Measurements from ENCODE around the gene TACC3.

The TACC3 gene

DNA sequence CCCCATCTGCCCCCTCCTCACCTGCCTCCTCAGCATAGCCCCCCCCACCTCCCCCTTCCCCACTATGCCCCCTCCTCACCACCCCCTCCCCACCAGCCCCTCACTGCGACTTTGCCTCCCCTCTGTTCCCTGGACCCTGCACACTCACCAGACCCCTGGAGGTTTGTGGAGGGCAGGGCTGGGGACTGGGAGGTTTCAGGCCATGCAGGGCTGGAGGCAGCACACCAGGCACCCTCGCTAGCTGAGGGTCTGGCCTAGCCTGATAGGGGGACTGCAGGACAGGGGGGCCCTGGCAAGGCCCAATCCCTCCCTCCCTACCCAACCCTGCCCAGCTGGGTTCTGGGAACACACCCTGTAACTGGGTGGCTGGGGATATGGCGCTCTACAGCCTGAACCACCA lies 28.0 kb downstream of the TACC3 start:
- TF ChIP-seq ZFX (IDR thresholded peaks at IDR 0.05; ENCODE audit: borderline replicate concordance) = no peak
- TF ChIP-seq, protein P1, sequence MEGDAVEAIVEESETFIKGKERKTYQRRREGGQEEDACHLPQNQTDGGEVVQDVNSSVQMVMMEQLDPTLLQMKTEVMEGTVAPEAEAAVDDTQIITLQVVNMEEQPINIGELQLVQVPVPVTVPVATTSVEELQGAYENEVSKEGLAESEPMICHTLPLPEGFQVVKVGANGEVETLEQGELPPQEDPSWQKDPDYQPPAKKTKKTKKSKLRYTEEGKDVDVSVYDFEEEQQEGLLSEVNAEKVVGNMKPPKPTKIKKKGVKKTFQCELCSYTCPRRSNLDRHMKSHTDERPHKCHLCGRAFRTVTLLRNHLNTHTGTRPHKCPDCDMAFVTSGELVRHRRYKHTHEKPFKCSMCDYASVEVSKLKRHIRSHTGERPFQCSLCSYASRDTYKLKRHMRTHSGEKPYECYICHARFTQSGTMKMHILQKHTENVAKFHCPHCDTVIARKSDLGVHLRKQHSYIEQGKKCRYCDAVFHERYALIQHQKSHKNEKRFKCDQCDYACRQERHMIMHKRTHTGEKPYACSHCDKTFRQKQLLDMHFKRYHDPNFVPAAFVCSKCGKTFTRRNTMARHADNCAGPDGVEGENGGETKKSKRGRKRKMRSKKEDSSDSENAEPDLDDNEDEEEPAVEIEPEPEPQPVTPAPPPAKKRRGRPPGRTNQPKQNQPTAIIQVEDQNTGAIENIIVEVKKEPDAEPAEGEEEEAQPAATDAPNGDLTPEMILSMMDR (IDR thresholded peaks at IDR 0.05) = no peak
- no peak overlapping the region for H3K27ac ChIP-seq

DNA sequence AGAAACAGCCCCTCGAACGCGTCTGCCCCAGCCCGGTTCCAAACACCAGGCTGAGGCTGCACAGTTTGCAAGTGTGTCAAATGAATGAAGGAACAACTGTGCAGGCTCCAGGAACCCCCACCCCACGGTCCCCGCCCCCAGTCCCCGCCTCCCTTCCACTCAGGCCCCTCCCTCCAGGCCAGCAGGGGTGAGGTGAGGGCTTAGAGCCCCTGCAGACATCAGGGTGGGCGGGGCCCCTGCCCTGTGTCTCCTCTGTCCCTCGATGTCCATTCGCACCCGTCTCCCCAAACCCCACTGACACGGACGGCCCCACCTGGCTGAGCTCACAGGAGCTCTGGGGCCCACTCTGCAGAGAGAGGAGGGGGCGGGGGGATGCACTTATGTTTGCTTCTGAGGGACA lies 28.5 kb downstream of the TACC3 start:
- H3K27ac ChIP-seq = no peak overlapping the region
- TF ChIP-seq ZFX (IDR thresholded peaks at IDR 0.05; ENCODE audit: borderline replicate concordance) = no peak
- TF ChIP-seq, protein P1 (IDR thresholded peaks at IDR 0.05) = no peak

DNA sequence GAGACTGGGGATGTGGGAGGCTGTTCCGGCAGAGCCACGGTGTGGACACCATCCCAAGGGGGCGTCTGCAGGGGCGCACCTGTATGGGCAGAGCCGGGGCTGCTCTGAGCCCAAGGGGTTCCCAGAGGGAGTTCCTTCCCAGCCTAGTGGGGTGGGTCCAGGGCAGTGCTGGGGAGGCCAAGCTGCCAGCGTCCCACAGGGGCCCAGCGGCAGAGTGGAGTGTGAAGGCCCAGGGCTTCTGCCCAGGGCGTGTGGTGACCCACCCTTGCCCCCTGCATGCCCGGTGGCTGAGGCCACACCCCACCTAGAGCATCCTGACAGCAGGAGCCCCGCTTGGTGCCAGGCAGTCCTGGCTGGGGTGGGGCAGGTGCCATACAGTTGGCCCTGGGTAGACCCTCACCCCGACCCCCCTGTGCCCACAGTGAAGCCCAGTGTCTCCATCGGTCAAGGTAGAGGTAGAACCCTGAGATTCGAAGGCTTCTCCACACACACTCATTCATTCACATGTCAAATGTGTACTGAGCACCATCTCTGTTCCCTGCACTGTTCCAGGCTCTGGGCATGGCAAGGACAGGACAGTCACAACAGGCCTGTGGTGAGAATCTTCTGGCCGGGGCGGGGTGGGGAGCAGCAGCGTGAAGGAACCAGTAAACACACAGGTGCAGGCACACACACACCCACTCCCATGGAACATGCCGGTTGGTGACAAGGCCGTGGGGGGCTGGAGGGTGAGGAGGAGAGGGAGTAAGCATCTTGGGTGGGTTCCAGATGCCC lies 29.2 kb downstream of the TACC3 start:
- H3K27ac ChIP-seq = no peak overlapping the region
- TF ChIP-seq, protein P1 (IDR thresholded peaks at IDR 0.05) = no peak
- no peak for TF ChIP-seq ZFX (IDR thresholded peaks at IDR 0.05; ENCODE audit: borderline replicate concordance)

DNA sequence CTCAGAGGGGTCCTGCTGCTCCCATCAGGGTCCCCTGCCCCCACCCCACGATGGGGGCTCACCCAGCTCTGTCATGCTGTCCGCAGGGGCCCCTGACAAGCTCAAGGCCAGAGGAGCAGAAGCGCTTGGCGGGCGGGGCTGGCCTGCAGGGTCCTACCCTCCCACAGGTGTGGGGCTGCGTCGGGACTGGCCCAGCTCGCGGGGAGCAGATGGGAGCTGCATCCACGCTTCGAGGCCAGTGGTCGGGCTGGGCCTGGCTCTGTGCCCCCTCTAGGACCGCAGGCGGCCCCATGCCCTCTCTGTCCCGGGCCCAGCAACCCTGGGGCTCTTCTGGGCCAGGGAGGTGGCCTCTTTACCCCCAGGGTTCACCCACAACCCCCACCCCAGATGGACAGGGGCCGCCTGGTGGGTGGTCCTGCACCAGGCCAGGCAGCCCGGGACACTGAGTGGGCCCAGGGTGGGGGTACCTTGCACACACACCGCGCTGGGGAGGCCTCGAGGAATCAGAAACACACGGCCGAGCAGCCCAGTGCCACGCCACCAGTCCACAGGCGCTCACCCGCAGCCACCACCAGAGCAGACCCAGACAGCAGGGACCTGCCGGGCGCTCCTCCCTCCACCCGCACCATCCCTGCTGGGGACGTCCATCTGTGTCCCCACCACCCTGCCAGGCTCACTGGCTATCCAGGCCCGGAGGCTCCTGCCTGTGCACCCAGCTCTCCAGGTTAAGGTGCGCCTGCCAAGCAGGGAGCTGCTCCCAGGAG lies 30.0 kb downstream of the TACC3 start:
- H3K27ac ChIP-seq = no peak overlapping the region
- TF ChIP-seq, protein P1 (IDR thresholded peaks at IDR 0.05) = no peak
- TF ChIP-seq ZFX (IDR thresholded peaks at IDR 0.05; ENCODE audit: borderline replicate concordance) = no peak

DNA sequence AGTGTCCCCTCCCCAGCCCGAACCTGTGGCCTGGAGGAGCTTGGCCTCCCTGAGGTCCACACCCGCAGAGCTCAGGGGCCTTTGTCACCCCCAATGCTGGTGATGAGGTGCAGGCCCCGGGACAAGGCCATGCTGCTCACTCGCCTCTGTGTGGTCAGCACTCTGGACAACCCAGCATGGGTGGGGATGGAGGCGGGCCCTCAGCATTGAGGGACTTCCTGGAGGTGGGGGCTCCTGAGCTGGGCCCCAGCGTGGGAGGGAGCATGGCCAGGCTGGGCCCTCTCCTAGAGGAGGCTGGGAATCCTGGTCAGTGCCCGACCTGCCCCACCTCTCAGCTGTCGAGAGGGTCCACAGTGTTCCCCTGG lies 30.6 kb downstream of the TACC3 start:
- TF ChIP-seq, protein P1 (IDR thresholded peaks at IDR 0.05) = no peak
- TF ChIP-seq ZFX (IDR thresholded peaks at IDR 0.05; ENCODE audit: borderline replicate concordance) = no peak
- no peak overlapping the region for H3K27ac ChIP-seq

DNA sequence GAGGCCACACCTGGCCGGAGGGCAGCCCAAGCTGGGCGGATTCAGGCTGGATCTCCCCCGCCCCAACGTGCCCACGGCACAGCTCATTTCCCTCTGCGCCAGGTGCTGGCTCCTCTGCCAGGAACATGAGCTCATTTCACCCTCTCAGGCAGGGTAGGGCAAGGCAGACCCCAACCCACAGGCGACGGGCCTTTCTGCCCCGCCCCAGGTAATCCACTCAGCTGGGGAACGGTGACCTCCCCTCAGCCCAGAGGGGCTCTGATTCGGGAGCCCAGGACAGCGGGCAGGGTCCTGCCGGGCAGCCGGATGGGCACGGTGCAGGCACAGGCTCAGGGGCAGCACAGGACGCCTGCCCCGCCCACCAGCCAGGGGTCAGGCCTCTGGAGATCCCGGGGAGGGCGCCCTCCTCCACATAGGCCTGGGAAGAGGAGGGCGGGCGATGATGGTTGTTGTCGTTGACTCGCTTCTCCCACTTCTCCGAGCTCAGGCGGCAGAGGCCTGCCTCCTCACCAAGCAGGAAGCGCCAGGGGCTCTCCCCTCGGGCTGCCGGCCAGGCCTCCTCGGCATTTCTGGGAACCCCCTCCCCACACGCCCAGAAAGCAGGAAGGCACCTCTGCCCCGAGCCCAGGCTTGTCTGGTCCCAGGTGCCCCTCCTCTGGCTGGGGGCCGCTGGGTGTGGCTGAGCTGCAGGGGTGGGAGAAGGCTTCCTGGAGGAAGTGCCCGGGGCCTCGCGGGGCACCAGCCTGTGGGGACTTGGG lies 31.1 kb downstream of the TACC3 start:
- H3K27ac ChIP-seq = no peak overlapping the region
- TF ChIP-seq ZFX (IDR thresholded peaks at IDR 0.05; ENCODE audit: borderline replicate concordance) = no peak
- TF ChIP-seq, protein P1 (IDR thresholded peaks at IDR 0.05) = no peak

Data from 22Rv1 (cell line).